ENCODE results near the gene ADAT2.

GRCh38 chr6:143397227-143398222 is 53.0 kb downstream of the ADAT2 start:
- TF ChIP-seq CTCF (IDR thresholded peaks at IDR 0.05) (no peak), POLR2A (IDR thresholded peaks at IDR 0.05) (no peak)
